Mammary epithelial cell (primary cell): ENCODE results near the gene RSBN1L.

Source experiments
- EZH2 ChIP-seq: IDR thresholded peaks from 2 replicates; pipeline ENCODE4 v1.6.1; 2012; ENCODE audit warnings: low read length, inconsistent platforms, borderline replicate concordance
- TF ChIP-seq, protein P1 (sequence below), 2 donors: IDR thresholded peaks in 1 of 2; conservative IDR thresholded peaks in 1 of 2; 2 replicates each; pipeline ENCODE4 v1.5.1; 2011 to 2012; ENCODE audit warnings: inconsistent platforms in 2 of 2, low read length in 2 of 2, mild to moderate bottlenecking in 2 of 2, control low read depth in 1 of 2, low read depth in 1 of 2; ENCODE audit not compliant: insufficient read depth in 1 of 2; ENCODE audit errors: extremely low read depth in 1 of 2

DNA sequence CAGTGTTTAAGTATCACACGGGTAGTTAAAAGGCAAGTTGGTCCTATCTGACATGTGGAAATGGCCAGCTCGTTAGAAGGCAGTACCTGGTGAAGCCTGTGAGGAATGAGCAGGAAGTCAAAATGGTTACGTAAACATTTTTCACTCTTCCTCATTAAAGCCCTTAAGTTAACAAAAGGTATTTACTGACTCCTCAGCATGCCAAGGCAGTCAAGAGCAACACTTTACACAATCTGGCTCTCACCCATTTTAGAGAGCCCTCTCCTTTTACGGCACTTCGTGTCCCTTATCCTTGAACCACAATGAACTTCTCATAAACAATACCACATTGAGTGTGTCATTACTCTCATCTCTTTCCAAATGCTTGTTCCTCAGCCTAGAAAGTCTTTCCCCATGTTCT is 11.0 kb upstream of the RSBN1L start:
- no peak for TF ChIP-seq EZH2
- TF ChIP-seq, protein P1, sequence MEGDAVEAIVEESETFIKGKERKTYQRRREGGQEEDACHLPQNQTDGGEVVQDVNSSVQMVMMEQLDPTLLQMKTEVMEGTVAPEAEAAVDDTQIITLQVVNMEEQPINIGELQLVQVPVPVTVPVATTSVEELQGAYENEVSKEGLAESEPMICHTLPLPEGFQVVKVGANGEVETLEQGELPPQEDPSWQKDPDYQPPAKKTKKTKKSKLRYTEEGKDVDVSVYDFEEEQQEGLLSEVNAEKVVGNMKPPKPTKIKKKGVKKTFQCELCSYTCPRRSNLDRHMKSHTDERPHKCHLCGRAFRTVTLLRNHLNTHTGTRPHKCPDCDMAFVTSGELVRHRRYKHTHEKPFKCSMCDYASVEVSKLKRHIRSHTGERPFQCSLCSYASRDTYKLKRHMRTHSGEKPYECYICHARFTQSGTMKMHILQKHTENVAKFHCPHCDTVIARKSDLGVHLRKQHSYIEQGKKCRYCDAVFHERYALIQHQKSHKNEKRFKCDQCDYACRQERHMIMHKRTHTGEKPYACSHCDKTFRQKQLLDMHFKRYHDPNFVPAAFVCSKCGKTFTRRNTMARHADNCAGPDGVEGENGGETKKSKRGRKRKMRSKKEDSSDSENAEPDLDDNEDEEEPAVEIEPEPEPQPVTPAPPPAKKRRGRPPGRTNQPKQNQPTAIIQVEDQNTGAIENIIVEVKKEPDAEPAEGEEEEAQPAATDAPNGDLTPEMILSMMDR (conservative IDR thresholded peaks at IDR 0.05 in 1 of 2, IDR thresholded peaks at IDR 0.05 in 1 of 2; ENCODE audit: extremely low read depth in 1 of 2, insufficient read depth in 1 of 2, low read depth in 1 of 2, low read length in 2 of 2): no peak
